Islet of Langerhans (tissue), 1 donor: ENCODE results near the gene LMNB1.
"Not testable (repeated sequence)": the region's sequence is repeated elsewhere in the genome, so short reads cannot be mapped to it uniquely, and the experiment has no call there.

Experiments used
- FAIRE-seq: peaks from one replicate; lab custom pipeline; 2011; peaks lifted over from hg19 to GRCh38; lab: Jason Lieb, UNC

The LMNB1 gene

GRCh38 chr5:126776499-126777256, at the start of gene LMNB1:
Gene LMNB1, plus strand, starts transcription at chr5:126777136. Its CDS starts 373 bp downstream, at chr5:126777509.
- no peak for FAIRE-seq

- no peak for FAIRE-seq
Observed at GRCh38 chr5:126732716-126733115, 44.2 kb upstream of the LMNB1 start.

GRCh38 chr5:126734573-126734972, 42.4 kb upstream of the LMNB1 start:
- FAIRE-seq = not testable (repeated sequence)

- no peak for FAIRE-seq
Observed at GRCh38 chr5:126736141-126736540, 40.8 kb upstream of the LMNB1 start.

- FAIRE-seq = no peak
Observed at GRCh38 chr5:126741361-126741760, 35.6 kb upstream of the LMNB1 start.

- no peak for FAIRE-seq
Observed at GRCh38 chr5:126742425-126742824, 34.5 kb upstream of the LMNB1 start.

- no peak for FAIRE-seq
Observed at GRCh38 chr5:126744836-126745235, 32.1 kb upstream of the LMNB1 start.

- FAIRE-seq = no peak
Observed at GRCh38 chr5:126745259-126745992, 31.5 kb upstream of the LMNB1 start.

- FAIRE-seq = no peak
Observed at GRCh38 chr5:126746290-126746689, 30.6 kb upstream of the LMNB1 start.

- FAIRE-seq = no peak
Observed at GRCh38 chr5:126752081-126752785, 24.7 kb upstream of the LMNB1 start.

GRCh38 chr5:126753227-126753626, 23.7 kb upstream of the LMNB1 start:
- FAIRE-seq = no peak

GRCh38 chr5:126754609-126755008, 22.3 kb upstream of the LMNB1 start:
- FAIRE-seq = no peak

- no peak for FAIRE-seq
Observed at GRCh38 chr5:126755593-126755992, 21.3 kb upstream of the LMNB1 start.

GRCh38 chr5:126757713-126758357, 19.1 kb upstream of the LMNB1 start:
- no peak for FAIRE-seq

GRCh38 chr5:126763371-126763770, 13.6 kb upstream of the LMNB1 start:
- FAIRE-seq = no peak

- no peak for FAIRE-seq
Observed at GRCh38 chr5:126769703-126770102, 7.2 kb upstream of the LMNB1 start.

GRCh38 chr5:126773536-126773935, 3.4 kb upstream of the LMNB1 start:
- not testable (repeated sequence) for FAIRE-seq

GRCh38 chr5:126774595-126774994, 2.3 kb upstream of the LMNB1 start:
- FAIRE-seq = not testable (repeated sequence)

GRCh38 chr5:126777257-126777974, 480 bp downstream of the LMNB1 start:
- no peak for FAIRE-seq

GRCh38 chr5:126777975-126778674, 1.2 kb downstream of the LMNB1 start:
- FAIRE-seq = no peak
